Panc1 (cell line): ENCODE data around the gene DCAF8.

Source experiments
- CTCF ChIP-seq: fragments of 450-650 bp; IDR thresholded peaks from 2 replicates; pipeline ENCODE4 v1.5.1; 2017; ENCODE audit warnings: mild to moderate bottlenecking
- POLR2AphosphoS5 ChIP-seq: IDR thresholded peaks from 2 replicates; pipeline ENCODE4 v1.6.1; 2012; ENCODE audit warnings: mild to moderate bottlenecking, low read depth, low read length, moderate library complexity
- SIN3A ChIP-seq: IDR thresholded peaks from 2 replicates; pipeline ENCODE4 v1.6.1; 2012; ENCODE audit warnings: low read depth, mild to moderate bottlenecking, low read length, moderate library complexity, borderline replicate concordance; ENCODE audit not compliant: insufficient read depth
- TCF7L2 ChIP-seq: IDR thresholded peaks from 2 replicates; pipeline ENCODE4 v1.6.1; 2011; ENCODE audit warnings: mild to moderate bottlenecking, low read depth, low read length, inconsistent platforms

GRCh38 chr1:160204526-160205241, 57.7 kb downstream of the DCAF8 start:
- TF ChIP-seq CTCF, result no peak
- TF ChIP-seq POLR2AphosphoS5, result no peak
- TF ChIP-seq SIN3A, result no peak
- TF ChIP-seq TCF7L2, result no peak
